ENCODE data around the gene NR2C1. TPM values are rescaled to one million over a fixed set of nuclear protein-coding genes. Genes with fewer than 3 reads are reported as not detected.

Gene NR2C1
- total RNA-seq, 1 donor from 2014 or later: 187 TPM

- Histone ChIP-seq H3K9ac (no peak overlapping the region), H3K79me2 (ENCODE audit: low read depth) (peaks cover 8% of the 10 kb centered on the region), H3K27me3 (no peaks in the 10 kb centered on the region), H3K4me1 (peaks cover 6% of the 10 kb centered on the region), H3K4me3 (no peak overlapping the region), H3F3A (ENCODE audit: low read depth) (peaks cover 6% of the 10 kb centered on the region), H4K20me1 (ENCODE audit: low read depth) (peaks cover 13% of the 10 kb centered on the region), H3K27ac (no peak overlapping the region), H3K36me3 (peaks cover 43% of the 10 kb centered on the region), H3K9me3 (ENCODE audit: low read depth) (no peaks in the 10 kb centered on the region), H3K4me2 (no peak overlapping the region), H2AFZ (replicated peaks) (no peak overlapping the region)
- no peak overlapping the region for H3K27ac Mint-ChIP-seq
- DNase-seq (ENCODE audit: low spot score): no peak
- H3K4me3 Mint-ChIP-seq: no peak overlapping the region
- H3K4me1 Mint-ChIP-seq: peaks cover 5% of the 10 kb centered on the region
- no peaks in the 10 kb centered on the region for H3K9me3 Mint-ChIP-seq
- H3K36me3 Mint-ChIP-seq: peaks cover 31% of the 10 kb centered on the region
- no peak for TF ChIP-seq CTCF (IDR thresholded peaks at IDR 0.05)
- no peak for TF ChIP-seq EZH2phosphoT487 (IDR thresholded peaks at IDR 0.05)
- no peak for TF ChIP-seq EZH2 (IDR thresholded peaks at IDR 0.05)
- H3K27me3 Mint-ChIP-seq (ENCODE audit: insufficient read depth, low read depth): no peaks in the 10 kb centered on the region
Observed at GRCh38 chr12:95059984-95060383, 13.4 kb downstream of the NR2C1 start.

GRCh38 chr12:95057424-95057823 lies 16.0 kb downstream of the NR2C1 start:
- H3K36me3 ChIP-seq: peaks cover 37% of the 10 kb centered on the region

GRCh38 chr12:95055057-95055456 lies 18.4 kb downstream of the NR2C1 start:
- H3K4me3 ChIP-seq: no peak overlapping the region
- Mint-ChIP-seq H3K9me3 (no peaks in the 10 kb centered on the region), H3K27me3 (ENCODE audit: insufficient read depth, low read depth) (no peaks in the 10 kb centered on the region), H3K27ac (peak overlapping the region; percentile 29), H3K36me3 (peaks cover 28% of the 10 kb centered on the region), H3K4me3 (no peak overlapping the region), H3K4me1 (peaks cover 15% of the 10 kb centered on the region)
- H3K27ac ChIP-seq: peak overlapping the region; percentile 51
- H3F3A ChIP-seq (ENCODE audit: low read depth): peaks cover 14% of the 10 kb centered on the region
- peaks cover 11% of the 10 kb centered on the region for H4K20me1 ChIP-seq (ENCODE audit: low read depth)
- no peak overlapping the region for H3K9ac ChIP-seq
- peaks cover 17% of the 10 kb centered on the region for H3K4me1 ChIP-seq
- H2AFZ ChIP-seq (replicated peaks): no peak overlapping the region
- H3K79me2 ChIP-seq (ENCODE audit: low read depth): peaks cover 4% of the 10 kb centered on the region
- H3K27me3 ChIP-seq: no peaks in the 10 kb centered on the region
- peaks cover 29% of the 10 kb centered on the region for H3K36me3 ChIP-seq
- no peak for DNase-seq (ENCODE audit: low spot score)
- TF ChIP-seq CTCF (IDR thresholded peaks at IDR 0.05) (no peak), EZH2phosphoT487 (IDR thresholded peaks at IDR 0.05) (no peak), EZH2 (IDR thresholded peaks at IDR 0.05) (no peak)
- H3K9me3 ChIP-seq (ENCODE audit: low read depth): no peaks in the 10 kb centered on the region
- peak overlapping the region; percentile 45 for H3K4me2 ChIP-seq

More at GRCh38 chr12:95057424-95057823, 16.0 kb downstream of the NR2C1 start:
- Histone ChIP-seq H3K9me3 (ENCODE audit: low read depth) (no peaks in the 10 kb centered on the region), H3K27ac (no peak overlapping the region), H2AFZ (replicated peaks) (no peak overlapping the region), H3K4me1 (peaks cover 17% of the 10 kb centered on the region), H3F3A (ENCODE audit: low read depth) (peaks cover 14% of the 10 kb centered on the region), H3K9ac (no peak overlapping the region), H4K20me1 (ENCODE audit: low read depth) (peaks cover 11% of the 10 kb centered on the region), H3K79me2 (ENCODE audit: low read depth) (peaks cover 4% of the 10 kb centered on the region), H3K4me2 (no peak overlapping the region), H3K4me3 (no peak overlapping the region), H3K27me3 (no peaks in the 10 kb centered on the region)
- Mint-ChIP-seq H3K27me3 (ENCODE audit: insufficient read depth, low read depth) (no peaks in the 10 kb centered on the region), H3K4me1 (peaks cover 15% of the 10 kb centered on the region), H3K9me3 (no peaks in the 10 kb centered on the region), H3K36me3 (peaks cover 27% of the 10 kb centered on the region), H3K4me3 (no peak overlapping the region), H3K27ac (no peak overlapping the region)
- TF ChIP-seq EZH2phosphoT487 (IDR thresholded peaks at IDR 0.05) (no peak), CTCF (IDR thresholded peaks at IDR 0.05) (no peak), EZH2 (IDR thresholded peaks at IDR 0.05) (no peak)
- no peak for DNase-seq (ENCODE audit: low spot score)

Measured in neural progenitor cell (in vitro differentiated cells).